ENCODE results near the gene P4HA2.

GRCh38 chr5:132142459-132142858, 85.2 kb downstream of the P4HA2 start:
- no peak for TF ChIP-seq EP300 (IDR thresholded peaks at IDR 0.05)
- TF ChIP-seq POLR2A (IDR thresholded peaks at IDR 0.05), result no peak
- no peak for TF ChIP-seq POLR2AphosphoS5 (IDR thresholded peaks at IDR 0.05)
- no peak for TF ChIP-seq CTCF (IDR thresholded peaks at IDR 0.05)

All from stomach (tissue), 4 donors.